ENCODE results near the gene PRDM4.

PRDM4 gene, protein sequence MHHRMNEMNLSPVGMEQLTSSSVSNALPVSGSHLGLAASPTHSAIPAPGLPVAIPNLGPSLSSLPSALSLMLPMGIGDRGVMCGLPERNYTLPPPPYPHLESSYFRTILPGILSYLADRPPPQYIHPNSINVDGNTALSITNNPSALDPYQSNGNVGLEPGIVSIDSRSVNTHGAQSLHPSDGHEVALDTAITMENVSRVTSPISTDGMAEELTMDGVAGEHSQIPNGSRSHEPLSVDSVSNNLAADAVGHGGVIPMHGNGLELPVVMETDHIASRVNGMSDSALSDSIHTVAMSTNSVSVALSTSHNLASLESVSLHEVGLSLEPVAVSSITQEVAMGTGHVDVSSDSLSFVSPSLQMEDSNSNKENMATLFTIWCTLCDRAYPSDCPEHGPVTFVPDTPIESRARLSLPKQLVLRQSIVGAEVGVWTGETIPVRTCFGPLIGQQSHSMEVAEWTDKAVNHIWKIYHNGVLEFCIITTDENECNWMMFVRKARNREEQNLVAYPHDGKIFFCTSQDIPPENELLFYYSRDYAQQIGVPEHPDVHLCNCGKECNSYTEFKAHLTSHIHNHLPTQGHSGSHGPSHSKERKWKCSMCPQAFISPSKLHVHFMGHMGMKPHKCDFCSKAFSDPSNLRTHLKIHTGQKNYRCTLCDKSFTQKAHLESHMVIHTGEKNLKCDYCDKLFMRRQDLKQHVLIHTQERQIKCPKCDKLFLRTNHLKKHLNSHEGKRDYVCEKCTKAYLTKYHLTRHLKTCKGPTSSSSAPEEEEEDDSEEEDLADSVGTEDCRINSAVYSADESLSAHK

GRCh38 chr12:107760809-107761501 is at the start of gene PRDM4:
TSS of gene PRDM4 (minus strand) at chr12:107761137. CDS start at chr12:107760515, 622 bp downstream.
- H3K27ac ChIP-seq: peak within 1 kb of the TSS; percentile 63
- TF ChIP-seq, protein P1, sequence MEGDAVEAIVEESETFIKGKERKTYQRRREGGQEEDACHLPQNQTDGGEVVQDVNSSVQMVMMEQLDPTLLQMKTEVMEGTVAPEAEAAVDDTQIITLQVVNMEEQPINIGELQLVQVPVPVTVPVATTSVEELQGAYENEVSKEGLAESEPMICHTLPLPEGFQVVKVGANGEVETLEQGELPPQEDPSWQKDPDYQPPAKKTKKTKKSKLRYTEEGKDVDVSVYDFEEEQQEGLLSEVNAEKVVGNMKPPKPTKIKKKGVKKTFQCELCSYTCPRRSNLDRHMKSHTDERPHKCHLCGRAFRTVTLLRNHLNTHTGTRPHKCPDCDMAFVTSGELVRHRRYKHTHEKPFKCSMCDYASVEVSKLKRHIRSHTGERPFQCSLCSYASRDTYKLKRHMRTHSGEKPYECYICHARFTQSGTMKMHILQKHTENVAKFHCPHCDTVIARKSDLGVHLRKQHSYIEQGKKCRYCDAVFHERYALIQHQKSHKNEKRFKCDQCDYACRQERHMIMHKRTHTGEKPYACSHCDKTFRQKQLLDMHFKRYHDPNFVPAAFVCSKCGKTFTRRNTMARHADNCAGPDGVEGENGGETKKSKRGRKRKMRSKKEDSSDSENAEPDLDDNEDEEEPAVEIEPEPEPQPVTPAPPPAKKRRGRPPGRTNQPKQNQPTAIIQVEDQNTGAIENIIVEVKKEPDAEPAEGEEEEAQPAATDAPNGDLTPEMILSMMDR (IDR thresholded peaks at IDR 0.05): peak; percentile 80
- TF ChIP-seq ZFX (IDR thresholded peaks at IDR 0.05; ENCODE audit: borderline replicate concordance): no peak

DNA sequence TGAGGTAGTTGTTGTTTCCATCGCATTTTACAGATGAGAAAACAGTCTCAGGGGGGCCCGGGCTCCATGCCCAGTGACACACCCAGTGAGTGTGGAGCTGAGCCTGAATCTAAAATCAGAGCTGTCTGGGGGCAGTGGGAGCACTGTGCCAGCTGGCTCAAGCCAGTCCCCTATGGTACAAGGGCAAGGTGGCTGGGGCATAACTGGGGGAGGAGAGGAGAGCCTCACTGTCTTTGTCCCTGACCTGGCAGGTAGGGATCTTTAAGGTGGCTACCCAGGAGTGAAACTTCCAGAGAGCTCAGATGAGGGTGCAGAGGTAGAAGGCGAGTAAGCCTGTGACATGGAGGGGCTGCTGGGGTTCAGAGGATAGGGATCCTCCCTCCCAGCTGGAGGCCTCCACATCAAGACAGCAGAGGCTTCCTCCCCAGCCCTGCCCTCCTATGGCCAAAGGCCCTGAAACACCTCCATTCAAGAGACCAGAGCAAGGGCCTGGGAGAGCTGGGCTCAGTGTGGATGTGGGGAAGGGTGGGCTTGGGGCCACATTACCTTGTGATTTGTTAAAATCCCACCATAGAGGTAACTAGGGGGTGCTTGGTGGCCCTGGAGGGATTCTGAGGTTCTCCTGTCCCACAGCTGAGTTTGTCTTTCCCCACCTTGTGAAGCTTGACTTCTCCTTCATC is 46.7 kb upstream of the PRDM4 start:
- TF ChIP-seq, protein P1 (IDR thresholded peaks at IDR 0.05): no peak
- no peak for TF ChIP-seq ZFX (IDR thresholded peaks at IDR 0.05; ENCODE audit: borderline replicate concordance)
- no peak overlapping the region for H3K27ac ChIP-seq

DNA sequence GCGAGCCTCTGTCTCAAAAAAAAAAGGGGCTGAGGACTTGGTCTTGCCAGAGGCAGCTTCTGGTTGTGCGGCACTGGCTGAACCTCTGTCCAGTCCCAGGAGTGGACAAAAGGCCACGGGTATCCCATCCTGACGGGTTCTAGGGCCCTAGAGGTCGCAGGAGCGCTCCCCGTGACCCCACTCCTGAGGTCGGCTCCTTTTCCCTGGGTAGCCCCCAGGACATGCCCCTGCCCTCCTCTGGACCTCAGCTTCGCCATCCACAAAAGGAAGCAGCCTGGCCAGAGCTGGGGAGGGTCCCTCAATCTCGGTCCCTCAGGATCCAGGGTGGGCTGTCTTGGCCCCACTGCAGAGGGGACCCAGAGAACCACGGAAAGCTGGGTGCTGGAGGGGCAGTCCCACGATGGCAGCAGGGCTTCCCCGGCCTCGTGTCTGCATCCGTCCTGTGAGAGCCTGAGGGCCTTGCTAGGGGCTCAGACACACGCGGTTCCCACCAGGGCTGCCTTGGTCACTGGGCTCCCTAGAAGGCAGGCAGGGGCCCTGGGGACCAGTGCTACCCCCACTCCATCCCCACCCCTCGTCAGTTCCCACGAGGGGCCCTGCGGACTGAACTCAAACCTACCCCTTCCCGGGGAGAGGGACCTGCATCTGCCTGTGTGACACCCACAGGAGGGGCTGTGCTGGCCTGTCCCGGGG is 44.7 kb upstream of the PRDM4 start:
- no peak for TF ChIP-seq ZFX (IDR thresholded peaks at IDR 0.05; ENCODE audit: borderline replicate concordance)
- TF ChIP-seq, protein P1 (IDR thresholded peaks at IDR 0.05): no peak

GRCh38 chr12:107803092-107803491 is 42.2 kb upstream of the PRDM4 start:
- no peak for TF ChIP-seq ZFX (IDR thresholded peaks at IDR 0.05; ENCODE audit: borderline replicate concordance)
- TF ChIP-seq, protein P1 (IDR thresholded peaks at IDR 0.05): no peak
- no peak overlapping the region for H3K27ac ChIP-seq

More for the DNA sequence above, 44.7 kb upstream of the PRDM4 start:
- no peak overlapping the region for H3K27ac ChIP-seq

DNA sequence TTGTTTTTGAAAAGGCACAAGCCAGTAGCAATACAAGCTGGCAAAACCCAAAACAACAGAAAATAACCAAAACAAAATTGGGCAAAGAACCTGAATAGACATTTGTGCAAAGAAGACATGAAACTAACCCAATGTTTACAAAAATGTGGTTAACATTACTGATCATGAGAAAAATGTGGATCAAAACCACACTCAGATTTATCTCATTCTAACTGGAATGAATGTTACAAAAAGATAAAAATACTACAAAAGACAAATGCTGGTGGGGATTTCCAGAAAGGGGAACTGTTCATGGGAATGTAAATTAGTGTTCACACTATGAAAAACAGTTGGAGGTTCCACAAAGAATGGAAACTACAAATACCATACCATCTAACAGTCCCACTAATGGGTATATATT is 40.2 kb upstream of the PRDM4 start:
- TF ChIP-seq, protein P1 (IDR thresholded peaks at IDR 0.05): no peak
- no peak for TF ChIP-seq ZFX (IDR thresholded peaks at IDR 0.05; ENCODE audit: borderline replicate concordance)
- no peak overlapping the region for H3K27ac ChIP-seq

DNA sequence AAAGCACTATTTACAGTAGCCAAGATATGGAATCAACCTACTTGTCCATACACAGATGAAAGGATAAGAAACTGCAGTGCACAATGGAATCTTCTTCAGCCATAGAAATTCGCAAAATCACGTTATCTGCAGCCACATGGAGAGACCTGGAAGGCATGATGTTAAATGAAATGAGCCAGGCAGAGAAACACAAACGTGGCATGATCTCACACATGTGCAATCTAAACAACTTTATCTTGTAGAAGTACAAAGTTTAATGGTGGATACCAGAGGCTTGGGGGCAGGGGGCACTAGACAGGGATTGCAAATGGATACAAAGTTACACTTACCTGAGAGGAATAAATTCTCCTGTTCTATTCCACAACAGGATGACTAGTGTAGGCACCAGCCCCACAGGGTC is 37.6 kb upstream of the PRDM4 start:
- TF ChIP-seq, protein P1 (IDR thresholded peaks at IDR 0.05): no peak
- no peak for TF ChIP-seq ZFX (IDR thresholded peaks at IDR 0.05; ENCODE audit: borderline replicate concordance)
- H3K27ac ChIP-seq: no peak overlapping the region

All from 22Rv1 (cell line).